Islet precursor cell (in vitro differentiated cells): ENCODE measurements around the gene TIMP2.
A peak's percentile ranks its signal among the peaks of the same experiment; 100 is the strongest.
"Not testable (repeated sequence)": the region's sequence is repeated elsewhere in the genome, so short reads cannot be mapped to it uniquely, and the experiment has no call there.

ENCODE experiments used
- DNase-seq: peaks from one replicate; pipeline ENCODE4 v3.0.0-alpha.2; 2018

Gene TIMP2

DNA sequence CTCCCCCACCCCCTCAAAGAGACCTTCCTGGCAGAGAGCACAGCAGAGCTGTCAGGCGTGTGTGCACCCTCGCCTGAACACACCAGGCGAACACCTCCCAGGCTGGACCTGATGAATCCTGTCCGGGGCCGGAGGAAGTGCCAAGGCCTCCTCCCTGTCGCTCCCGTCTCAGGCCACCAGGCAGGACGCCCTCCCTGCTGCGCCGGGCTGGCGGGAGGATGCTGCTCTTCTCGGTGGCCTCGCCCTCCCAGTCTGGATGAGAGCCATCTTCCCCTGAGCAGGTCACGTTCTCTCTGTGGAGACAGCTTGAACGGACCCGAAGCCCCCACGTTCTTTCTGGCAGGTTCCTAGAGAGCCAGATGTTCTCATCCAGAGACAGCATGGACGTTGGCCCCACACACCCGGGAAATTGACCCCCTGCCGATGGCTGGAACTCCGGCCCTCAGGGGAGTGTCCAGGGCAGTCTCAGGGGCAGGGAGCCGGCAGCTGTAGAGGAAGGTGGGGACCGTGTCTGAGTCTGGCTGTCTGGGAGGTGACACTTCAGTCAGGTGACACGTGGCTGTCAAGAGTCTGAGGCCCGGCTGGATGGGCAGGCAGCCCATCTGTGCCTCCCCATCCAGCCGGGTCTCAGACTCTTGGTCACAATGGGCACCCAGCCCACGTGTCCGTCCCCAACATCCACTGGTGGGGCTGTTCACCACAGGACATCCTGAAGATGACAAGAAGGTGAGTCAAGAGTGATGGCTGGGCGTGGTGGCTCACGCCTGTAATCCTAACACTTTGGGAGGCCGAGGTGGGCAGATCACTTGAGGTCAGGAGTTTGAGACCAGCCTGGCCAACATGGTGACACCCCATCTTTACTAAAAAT is 5.0 kb upstream of the TIMP2 start:
- no peak for DNase-seq

DNA sequence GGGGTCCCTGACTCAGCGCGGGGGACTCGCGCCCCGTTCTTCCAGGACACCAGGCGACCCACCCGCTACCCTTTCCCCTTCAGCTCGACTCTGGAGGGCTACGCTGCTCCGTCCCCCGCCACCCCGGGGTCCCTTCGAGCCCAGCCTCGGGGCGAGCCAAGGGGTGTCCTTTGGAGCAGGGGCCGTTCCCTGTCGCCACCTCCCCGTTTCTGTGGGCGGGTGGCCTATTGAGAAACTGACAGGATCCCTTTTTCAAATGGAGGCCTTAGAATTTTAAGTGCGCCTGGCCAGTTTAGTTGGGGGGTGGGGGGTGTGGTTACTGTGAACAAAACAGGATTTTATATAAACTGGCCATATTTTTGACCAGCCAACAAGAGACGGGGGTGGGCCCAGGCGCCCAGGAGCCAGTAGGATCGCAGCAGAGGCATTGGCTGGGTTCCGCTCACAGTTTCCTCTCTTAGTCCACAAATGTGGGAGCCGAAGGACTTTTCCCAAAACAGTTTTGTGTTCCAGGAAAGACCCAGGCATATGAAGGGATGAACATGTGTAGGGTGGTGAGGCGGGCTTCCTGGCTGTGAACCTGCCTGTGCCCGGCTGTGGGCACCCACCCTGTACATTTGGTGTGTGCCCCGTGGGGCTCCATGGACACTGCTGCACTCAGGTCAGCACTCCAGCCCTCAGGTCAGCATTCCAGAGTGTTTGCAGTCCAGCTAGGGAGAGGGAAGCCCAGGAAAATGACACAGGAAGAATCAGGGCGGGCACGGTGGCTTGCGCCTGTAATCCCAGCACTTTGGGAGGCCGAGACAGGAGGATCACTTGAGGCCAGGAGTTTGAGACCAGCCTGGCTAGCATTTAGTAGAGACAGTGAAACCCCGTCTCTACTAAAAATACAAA is 722 bp upstream of the TIMP2 start:
- peak; percentile 78 for DNase-seq

DNA sequence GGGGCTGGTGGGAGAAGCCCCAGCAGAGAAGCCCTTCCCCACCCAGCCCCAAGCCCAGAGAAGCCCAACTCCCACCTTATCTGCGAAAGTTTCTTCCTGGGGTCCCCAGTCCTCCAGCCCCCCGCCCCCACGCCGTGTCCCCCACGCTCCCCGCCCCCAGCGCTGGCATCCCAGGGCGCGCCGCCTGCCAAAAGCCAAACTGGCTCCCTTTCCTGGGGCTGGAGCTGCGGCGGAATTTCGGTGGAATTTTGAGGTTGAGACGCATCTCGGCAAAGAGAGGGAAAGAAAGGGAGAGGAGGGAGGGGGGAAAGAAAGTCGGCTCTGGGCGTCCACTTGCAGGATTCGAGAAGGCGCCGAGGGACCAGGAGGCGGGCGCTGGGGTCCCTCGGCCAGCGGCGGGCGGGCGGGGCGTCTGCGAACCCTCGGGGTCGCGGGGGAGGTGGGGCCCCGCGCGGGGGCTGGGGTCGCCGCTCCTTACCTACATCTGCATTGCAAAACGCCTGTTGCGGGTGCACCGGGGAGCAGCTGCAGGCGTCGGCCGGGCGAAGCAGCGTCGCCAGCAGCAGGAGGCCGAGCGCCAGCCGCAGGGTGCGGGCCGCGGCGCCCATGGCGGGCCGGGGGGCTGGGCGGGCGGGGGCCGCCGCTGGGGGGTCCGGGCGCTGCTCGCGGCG is 571 bp downstream of the TIMP2 start:
- peak; percentile 79 for DNase-seq

DNA sequence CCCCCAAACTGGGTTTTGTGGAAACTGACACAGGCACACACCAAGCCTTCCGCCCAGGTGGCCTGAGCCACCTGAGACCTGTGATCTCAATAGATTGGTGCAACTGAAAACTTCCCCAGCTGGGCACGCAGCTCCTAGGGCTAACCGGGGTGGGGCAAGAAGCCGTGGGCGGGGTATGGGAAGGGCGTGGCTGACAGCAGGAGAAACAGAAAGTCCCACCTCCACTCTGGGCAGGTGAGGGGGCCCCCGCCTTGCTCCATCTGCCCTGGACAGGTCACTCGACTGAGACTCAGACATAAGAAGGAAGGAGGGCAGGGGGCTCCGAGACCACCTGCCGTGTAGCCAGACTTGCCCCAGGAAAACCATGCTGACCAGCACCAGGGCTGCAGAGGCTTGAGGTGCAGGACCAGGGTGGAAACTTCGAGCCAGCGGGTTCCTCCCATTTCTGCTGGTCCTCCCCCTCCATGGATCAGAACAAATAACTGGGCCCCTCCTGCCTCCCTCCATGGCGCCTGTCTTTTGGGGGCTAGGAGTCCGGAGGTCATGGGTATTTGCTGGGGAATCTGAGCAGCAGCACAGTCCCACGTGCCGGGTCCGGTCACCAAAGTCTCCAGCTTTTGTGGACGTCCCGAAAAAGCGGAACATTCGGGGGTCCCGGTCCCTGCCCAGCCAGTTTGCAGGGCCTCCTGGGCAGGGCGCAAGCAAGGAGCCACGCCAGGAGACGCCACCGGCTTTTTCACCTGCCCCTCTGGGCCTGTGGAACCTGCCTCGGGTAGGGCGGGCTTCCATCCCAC is 1.3 kb downstream of the TIMP2 start:
- DNase-seq, result peak; percentile 88

DNA sequence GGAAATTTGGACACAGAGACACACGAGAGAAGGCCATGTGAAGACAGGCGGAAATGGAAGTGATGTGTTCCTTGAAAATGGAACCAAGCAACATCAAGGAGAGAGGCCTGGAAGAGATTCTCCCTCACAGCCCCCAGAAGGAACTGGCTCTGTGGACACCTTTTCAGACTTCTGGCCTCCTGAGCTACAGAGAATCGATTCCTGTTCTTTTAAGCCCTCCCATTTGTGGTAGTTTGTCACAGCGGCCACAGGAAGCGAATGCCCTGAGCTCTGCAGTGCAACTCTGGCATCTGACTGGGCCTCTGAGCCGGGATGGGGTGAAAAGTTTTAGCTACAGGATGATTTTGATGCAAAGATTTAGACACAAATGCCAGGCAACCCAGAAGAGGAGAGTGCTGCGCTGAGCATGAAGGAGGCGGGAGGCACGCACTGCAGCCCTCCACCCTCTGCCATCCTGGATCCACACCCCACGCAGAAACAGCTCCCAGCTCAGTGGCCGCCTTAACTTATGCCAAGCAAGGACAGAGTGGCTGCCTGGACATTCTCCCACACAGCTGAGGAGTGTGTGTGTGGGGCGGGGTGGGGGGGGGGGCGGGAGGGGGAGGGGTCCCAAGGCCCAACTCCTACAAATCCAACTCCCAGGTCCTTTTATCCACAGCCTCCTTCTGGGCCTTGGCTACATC is 2.2 kb downstream of the TIMP2 start:
- DNase-seq, result peak; percentile 56

DNA sequence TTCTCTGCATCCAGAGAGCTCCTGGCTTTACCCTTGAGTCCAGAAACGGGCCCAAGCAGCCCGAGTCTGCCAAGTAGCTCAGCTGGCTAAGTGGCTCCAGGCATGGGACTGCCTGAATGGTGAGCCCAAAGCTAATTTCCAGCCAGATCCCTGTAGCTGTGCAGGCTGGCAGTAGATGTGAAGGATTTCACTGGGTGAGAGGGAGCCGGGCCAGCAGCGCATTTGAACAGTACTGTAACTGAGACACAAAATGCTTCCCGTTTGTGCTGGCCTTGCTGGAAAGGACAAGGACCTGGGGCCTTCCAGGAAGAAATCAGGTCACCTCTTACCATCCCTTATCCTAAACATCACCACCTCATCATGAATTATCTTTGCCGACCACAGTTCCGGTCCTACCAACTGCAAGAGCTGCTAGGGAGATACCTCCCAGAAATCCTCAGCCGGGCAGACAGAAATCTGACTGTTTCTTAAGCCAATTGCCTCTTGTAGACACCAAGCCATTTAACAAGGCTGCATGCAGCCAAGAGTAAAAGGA is 3.7 kb downstream of the TIMP2 start:
- DNase-seq, result peak; percentile 58

DNA sequence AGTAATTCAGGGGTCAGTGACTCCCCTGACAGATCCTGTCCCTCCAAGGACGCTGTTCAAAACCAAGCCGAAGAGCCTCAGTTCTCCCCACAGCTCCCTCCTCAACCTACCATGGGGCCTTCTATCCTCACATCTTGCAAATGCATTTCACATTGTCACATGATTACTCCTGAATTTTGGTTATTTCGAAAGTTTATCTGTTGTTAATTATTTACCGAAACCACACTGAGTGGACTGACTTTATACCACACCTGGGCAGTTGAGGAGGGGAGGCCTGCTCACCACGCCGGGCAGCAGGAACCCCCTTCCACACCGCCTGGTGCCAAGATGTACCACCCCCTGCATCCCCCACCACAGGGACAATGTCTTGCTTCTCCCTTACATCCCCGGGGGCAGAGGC is 4.7 kb downstream of the TIMP2 start:
- DNase-seq, result no peak

DNA sequence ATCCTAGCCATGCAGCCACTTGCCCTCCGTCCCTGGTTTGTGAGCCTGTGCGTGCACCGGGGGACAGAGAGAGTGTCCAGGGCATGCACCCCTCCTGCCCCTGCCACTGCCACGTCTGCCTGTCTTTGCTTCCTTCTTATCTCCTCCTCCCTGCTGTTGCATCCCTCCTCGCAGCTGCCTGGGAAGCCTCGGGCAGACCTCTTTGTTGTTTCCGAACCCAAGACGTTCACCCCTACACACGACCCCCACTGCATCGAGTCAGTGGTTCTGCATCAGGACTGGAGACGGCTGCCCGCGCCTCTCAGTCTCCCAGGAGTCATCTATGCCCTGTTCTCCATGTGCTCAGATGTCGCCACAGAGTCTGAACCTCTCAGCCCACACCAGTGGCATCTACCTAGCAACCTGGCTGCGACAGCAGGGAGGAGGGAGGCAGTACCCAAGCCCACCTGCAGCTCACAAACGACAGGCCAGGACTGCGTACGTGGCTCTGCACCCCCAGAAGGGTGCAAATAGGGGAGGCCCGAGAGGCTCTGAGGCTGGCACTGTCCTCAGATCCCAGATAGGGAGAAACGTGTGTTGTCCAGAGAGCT is 5.2 kb downstream of the TIMP2 start:
- DNase-seq, result peak; percentile 54

DNA sequence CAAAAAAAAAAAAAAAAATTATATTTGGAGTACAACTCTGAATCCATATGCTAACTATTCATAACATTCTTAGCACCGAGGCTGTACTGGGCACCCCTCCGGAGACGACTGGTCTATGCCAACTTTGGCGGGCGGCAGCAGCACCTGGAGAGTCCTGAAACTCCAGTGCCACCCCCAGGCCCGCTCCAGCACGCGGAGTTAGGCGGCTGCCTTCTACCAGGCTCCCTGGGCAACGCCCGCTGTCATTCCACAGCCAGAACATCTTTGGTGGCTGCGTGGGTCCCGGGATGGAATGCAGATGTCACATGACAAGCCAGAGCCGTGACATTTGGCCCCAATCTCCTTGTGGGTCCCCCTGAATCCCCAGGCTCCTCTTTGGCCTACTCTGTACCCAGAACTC is 6.2 kb downstream of the TIMP2 start:
- DNase-seq, result no peak

DNA sequence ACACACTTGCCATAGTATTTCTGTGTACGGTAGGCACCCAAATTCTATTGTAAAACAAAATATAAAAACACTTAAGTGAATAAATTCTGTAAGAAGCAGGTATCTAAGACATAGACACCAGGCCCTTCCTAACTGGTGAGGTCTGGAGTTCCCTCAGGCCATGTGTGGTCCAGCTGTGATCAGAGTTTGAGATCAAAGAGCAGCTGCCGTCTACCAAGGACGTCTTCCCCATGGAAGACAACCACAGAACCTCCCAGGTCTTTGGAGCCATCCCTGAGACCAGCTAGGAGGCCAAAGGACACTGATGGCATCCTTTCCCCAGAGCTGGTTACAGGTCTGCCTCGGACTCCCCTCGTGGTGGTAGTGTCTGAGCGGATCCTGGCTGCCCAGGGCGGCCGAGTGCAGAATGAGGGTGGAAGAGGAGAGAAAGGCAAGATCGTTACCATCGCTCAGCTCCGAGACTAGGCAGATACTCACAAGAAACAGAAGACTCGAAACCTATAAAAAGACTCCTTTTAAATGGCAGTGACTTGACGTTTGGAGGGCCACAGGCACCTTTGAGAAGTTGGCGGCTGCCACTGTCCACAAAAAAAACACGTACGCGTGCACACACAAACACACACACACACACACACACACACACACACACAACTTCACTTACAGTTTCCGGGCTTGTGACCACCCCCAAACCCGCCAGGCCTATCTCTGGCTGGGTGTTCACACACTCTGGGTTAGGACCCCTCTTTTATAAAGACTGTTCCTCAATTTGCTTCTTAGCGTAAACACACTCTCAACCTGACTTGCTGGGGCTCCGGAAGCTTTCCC is 7.5 kb downstream of the TIMP2 start:
- DNase-seq, result no peak

DNA sequence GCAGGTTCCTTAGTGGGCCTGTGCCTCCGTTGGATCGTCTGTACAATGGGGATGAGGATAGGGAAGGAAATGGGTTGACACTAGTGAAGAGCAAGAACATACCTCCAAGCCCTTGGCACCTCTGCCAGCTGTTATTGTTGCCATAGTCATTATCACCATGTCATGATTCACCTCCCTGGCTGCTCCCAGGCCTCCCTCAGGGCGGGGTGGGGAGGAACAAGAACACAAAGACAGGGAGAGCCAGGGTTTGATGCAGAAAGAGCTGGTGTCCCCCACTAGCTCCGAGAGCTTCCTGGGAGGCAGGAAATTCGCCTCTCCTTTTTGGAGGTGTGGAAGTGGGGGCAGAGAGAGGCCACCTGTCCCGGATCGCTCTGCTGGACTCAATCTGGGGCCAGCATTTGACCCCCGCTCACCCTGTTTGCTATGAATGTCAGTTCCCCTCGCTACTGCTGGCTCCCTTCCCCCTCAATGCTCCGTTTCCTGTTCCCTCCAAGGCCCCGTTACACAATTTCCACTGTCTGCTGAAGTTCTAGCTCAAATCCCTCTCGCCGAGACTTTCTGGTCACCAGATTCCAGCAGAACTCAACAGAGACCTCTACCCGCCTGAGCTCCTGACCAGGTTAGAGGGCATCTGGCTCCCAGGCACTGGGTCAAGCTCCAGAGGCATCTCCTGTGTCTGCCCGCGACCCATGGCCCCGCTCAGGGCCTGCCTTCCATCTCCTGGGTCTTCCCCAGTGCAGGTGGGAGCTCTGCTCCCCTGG is 9.1 kb downstream of the TIMP2 start:
- no peak for DNase-seq

DNA sequence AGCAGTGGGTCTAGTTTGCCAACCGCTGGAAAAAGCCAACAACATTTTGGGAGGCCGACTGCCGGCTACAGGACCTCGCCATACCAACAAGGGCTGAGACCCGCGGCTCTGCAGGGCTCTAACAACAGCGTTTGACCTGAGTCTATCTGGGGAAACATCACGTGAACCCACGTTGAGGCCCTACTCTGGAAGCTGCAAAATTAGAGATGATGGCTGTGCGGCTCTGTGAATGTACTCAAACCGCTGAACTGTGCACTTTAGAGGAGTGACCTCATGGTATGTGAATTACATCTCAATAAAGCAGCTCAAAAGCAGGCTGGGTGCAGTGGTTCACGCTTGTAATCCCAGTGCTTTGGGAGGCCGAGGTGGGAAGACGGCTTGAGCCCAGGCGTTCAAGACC is 12.1 kb downstream of the TIMP2 start:
- DNase-seq, result no peak

DNA sequence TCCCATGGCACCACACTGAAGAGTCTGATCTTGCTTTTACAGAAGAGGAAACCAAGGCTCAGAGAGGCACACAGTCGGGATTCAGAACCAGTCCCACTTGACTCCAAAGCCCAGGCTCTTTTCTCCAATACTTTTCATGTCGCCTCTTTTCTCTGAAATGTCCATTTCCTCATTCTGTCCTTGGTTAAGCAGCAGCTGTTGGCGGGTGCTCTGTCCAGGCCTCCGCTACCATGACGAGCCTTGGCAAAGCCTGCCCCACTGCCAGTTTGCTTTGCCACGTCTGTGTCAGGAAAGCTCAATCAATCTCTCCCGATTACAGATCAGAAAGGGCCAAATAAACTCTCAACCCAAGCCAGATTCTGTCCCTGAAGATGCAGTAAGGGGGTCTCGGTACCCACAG is 13.1 kb downstream of the TIMP2 start:
- DNase-seq, result no peak

DNA sequence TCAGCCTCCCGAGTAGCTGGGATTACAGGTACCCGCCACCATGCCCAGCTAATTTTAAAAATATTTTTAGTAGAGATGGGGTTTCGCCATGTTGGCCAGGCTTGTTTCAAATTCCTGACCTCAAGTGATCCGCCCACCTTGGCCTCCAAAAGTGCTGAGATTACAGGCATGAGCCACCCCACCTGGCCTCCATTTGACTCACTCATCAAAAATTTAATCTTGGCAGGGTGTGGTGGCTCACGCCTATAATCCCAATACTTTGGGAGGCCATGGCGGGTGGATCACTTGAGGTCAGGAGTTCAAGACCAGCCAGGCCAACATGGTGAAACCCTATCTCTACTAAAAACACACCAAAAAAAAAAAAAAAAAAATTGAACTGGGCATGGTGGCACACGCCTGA is 13.6 kb downstream of the TIMP2 start:
- not testable (repeated sequence) for DNase-seq

DNA sequence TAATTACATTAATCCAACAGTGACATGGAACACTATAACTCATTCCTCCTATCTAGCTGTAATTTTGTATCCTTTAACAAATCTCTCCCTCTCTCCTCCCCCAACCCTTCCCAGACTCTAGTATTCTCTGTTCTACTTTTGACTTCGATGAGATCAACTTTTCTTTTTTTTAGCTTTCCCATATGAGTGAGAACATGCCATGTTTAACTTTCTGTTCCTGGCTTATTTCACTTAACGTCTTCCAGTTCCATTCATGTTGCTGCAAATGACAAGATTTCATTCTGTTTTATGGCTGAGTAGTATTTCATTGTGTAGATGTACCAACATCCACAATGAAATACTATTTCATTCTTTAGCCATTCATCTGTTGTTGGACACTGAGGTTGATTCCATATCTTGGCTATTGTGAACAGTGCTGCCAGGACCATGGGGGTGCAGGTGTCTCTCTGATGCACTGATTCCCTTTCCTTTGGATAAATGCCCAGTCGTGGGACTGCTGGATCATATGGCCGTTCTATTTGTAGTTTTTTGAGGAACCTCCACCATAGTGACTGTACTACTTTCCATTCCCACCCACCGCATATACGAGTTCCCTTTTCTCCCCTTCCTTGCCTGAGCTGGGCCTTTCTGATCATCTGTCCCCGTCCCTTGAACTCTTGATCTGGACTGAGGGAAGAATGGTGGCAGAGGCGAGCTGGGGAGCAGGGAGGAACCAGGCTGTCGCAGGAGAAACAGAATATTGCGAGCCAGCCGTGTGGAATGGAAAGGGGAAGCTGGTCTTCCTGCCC is 14.5 kb downstream of the TIMP2 start:
- DNase-seq, result no peak

DNA sequence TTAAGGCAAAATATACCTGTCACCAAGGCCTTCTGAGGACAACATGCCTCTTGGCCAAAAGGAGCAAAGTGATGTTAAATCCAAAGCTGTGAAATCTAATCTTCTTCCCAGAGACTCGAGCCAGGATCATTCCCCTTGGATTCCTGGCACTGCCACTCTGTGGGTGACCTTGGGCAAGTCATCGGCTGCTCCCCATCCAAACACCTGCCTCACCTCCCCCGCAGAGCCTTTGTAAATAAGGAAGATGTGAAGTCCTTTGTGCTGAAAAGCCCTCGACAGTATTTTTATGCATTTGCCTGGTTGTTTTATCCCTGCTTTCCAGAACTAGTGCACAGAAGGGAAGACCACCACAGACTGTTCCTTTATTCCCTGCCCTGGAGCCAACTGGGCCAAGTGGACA is 16.8 kb downstream of the TIMP2 start:
- no peak for DNase-seq

DNA sequence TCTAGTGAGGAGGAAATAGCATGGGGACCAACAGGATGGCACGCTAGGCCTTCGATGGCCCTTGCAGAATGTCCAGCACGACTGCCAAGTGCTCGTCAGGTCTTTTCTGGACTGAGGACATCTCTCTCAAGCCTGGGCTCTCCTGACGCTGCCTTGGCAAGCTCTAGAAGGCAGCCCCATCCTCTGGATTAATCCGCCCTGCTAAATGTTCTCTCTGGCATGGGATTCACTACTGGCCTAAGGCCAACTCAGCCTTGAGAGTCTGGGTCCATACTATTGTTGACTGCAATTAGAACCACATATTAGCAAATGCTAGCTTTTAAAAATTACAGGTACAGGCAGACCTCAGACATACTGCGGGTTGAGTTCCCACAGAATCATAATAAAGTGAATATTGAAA is 19.6 kb downstream of the TIMP2 start:
- DNase-seq, result no peak

DNA sequence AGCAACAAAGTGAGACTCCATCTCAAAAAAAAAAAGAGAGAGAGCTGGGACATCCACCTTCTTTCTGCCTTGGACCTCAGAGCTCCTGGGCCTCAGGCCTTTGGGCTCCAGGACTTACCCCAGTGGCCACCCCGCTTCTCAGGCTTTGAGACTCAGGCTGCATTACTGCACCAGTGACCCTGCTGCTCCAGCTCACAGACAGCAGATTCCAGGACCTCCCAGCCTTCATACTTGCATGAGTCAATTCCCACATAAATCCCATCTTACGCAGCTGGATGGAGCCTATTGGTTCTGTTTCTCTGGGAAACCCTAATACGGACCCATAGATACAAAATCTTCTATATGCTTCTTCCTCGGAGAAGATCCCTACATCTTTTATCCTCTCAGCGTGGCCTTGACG is 20.1 kb downstream of the TIMP2 start:
- peak; percentile 61 for DNase-seq

DNA sequence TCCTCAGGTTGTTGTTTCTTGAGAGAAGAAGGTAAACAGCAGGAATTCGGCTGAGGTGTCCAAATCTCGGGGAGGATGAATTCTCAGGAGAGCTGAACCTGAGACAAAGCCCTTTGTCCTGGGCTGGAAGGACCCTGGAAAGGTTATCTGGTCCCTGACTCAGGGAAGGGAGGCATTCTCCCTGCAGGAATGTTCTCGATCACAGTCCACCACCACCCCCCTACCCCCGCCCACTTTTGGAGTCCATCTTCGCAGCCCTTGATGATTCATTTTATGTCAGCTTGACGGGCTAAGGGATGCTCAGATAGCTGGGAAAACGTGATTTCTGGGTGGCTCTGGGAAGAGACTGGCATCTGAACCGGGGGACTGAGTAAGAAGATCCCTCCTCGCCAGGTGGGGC is 20.8 kb downstream of the TIMP2 start:
- peak; percentile 90 for DNase-seq
